Measurements from ENCODE around the gene BCL2L14. TPM values are rescaled to one million over a fixed set of nuclear protein-coding genes. Genes with fewer than 3 reads are reported as not detected.

BCL2L14 gene
- total RNA-seq, 1 donor from 2014 or later: not detected

- Mint-ChIP-seq H3K4me1 (no peaks in the 10 kb centered on the region), H3K9me3 (no peaks in the 10 kb centered on the region), H3K36me3 (no peaks in the 10 kb centered on the region), H3K27me3 (ENCODE audit: low read depth) (no peaks in the 10 kb centered on the region), H3K27ac (no peak overlapping the region), H3K4me3 (no peak overlapping the region)
- no peak for DNase-seq (ENCODE audit: low spot score in 2 of 2, unreplicated experiment in 2 of 2)
- TF ChIP-seq CTCF (IDR thresholded peaks at IDR 0.05; ENCODE audit: unreplicated experiment): no peak
Observed at GRCh38 chr12:12048266-12048665, 22.5 kb upstream of the BCL2L14 start.

GRCh38 chr12:12048714-12049113 lies 22.0 kb upstream of the BCL2L14 start:
- Mint-ChIP-seq H3K9me3 (no peaks in the 10 kb centered on the region), H3K27ac (no peak overlapping the region), H3K27me3 (ENCODE audit: low read depth) (no peaks in the 10 kb centered on the region), H3K4me3 (no peak overlapping the region), H3K4me1 (no peaks in the 10 kb centered on the region), H3K36me3 (no peaks in the 10 kb centered on the region)
- TF ChIP-seq CTCF (IDR thresholded peaks at IDR 0.05; ENCODE audit: unreplicated experiment): no peak
- DNase-seq (ENCODE audit: low spot score in 2 of 2, unreplicated experiment in 2 of 2): no peak

DNA sequence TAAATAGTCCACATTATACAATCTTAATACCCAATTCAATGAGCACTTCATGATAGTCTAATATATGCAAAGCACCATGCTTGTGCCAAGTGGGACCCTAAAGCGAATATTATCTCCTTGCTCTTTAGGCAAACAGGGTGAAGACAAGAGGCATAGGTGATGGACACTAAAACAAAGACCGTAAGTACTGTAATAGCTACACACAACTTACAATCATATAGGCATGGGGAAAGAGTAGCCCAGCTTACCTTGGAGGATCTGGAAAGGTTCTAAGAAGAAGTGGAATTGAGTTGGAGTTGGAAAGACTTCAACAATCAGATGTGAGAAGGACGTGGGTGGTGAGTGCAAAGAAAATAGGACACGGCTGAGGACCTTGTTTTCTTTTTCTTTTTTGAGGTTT lies 19.1 kb upstream of the BCL2L14 start:
- Mint-ChIP-seq H3K27ac (no peak overlapping the region), H3K4me3 (no peak overlapping the region), H3K36me3 (no peaks in the 10 kb centered on the region), H3K4me1 (peaks cover under 1% of the 10 kb centered on the region), H3K27me3 (ENCODE audit: low read depth) (no peaks in the 10 kb centered on the region), H3K9me3 (no peaks in the 10 kb centered on the region)
- DNase-seq (ENCODE audit: low spot score in 2 of 2, unreplicated experiment in 2 of 2): no peak
- no peak for TF ChIP-seq CTCF (IDR thresholded peaks at IDR 0.05; ENCODE audit: unreplicated experiment)

DNA sequence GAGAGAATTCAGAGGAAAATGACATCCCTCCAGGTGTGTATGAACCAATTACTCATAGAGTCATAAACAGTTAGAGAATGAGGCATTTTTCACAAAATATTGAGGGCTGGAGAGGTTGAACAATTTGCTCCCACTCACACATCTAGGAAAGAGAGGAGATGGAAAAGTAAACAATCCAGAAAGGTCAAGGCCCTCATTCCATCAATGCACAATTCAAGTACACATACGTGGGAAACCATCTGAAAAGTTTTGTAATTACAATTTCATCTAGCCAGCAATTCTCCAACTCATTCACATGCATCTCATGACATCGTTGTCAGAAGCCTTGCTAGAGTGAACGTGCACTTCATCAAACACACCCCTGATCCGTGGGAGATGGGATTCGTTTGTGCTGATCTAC lies 15.7 kb upstream of the BCL2L14 start:
- Mint-ChIP-seq H3K36me3 (no peaks in the 10 kb centered on the region), H3K27ac (no peak overlapping the region), H3K4me1 (peaks cover 10% of the 10 kb centered on the region), H3K9me3 (no peaks in the 10 kb centered on the region), H3K4me3 (no peak overlapping the region), H3K27me3 (ENCODE audit: low read depth) (peaks cover 14% of the 10 kb centered on the region)
- DNase-seq (ENCODE audit: low spot score in 2 of 2, unreplicated experiment in 2 of 2): no peak
- TF ChIP-seq CTCF (IDR thresholded peaks at IDR 0.05; ENCODE audit: unreplicated experiment): no peak

DNA sequence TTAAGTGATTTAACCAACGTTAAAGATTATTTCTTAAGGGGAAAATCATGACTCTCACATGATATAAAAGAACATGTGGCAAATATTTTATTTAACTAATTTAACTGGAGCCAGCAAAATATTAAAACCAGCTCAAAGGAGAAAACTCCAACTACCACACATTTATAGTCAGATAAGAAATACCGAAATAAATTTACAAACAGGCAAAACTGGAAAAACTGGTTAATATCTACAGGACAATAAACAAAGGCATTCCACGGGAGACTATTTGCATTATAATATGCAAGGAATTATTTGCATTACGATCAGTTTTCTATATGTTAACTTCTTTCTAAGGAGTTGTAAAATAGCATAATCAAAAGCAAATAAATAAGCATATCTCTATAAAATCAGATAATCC lies 13.8 kb upstream of the BCL2L14 start:
- no peak for DNase-seq (ENCODE audit: low spot score in 2 of 2, unreplicated experiment in 2 of 2)
- peaks cover 15% of the 10 kb centered on the region for H3K27me3 Mint-ChIP-seq (ENCODE audit: low read depth)
- H3K27ac Mint-ChIP-seq: no peak overlapping the region
- H3K4me3 Mint-ChIP-seq: no peak overlapping the region
- no peaks in the 10 kb centered on the region for H3K9me3 Mint-ChIP-seq
- H3K4me1 Mint-ChIP-seq: peaks cover 10% of the 10 kb centered on the region
- no peaks in the 10 kb centered on the region for H3K36me3 Mint-ChIP-seq
- TF ChIP-seq CTCF (IDR thresholded peaks at IDR 0.05; ENCODE audit: unreplicated experiment): no peak

DNA sequence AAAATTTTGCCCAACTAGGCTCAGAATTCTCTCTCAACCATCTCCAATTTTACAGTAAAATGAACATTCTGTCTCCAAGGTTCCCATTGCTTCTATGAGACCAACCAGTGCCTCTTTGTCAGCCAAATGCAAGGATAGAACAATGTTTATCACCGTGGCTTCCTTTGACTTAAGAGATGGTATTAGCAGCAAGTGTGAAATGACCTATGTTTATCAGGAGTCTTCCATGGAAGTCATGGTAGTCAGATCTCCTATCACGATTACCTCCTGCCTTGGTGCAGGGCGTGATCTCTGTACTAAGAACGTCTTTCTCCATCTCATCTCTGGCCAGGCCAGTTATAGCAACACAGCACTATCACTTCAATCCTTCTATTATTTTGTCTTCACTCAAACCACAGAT lies 6.1 kb upstream of the BCL2L14 start:
- H3K27me3 Mint-ChIP-seq (ENCODE audit: low read depth): peaks cover 5% of the 10 kb centered on the region

More for the DNA sequence above, 6.1 kb upstream of the BCL2L14 start:
- TF ChIP-seq CTCF (IDR thresholded peaks at IDR 0.05; ENCODE audit: unreplicated experiment): no peak
- no peak overlapping the region for H3K27ac Mint-ChIP-seq
- peaks cover 2% of the 10 kb centered on the region for H3K4me1 Mint-ChIP-seq
- DNase-seq (ENCODE audit: low spot score in 2 of 2, unreplicated experiment in 2 of 2): no peak
- no peaks in the 10 kb centered on the region for H3K9me3 Mint-ChIP-seq
- no peaks in the 10 kb centered on the region for H3K36me3 Mint-ChIP-seq
- H3K4me3 Mint-ChIP-seq: no peak overlapping the region
